ENCODE measurements around the gene ARHGAP24.

- TF ChIP-seq POLR2A (IDR thresholded peaks at IDR 0.05) (no peak), CTCF (IDR thresholded peaks at IDR 0.05) (no peak)
These were observed 314.3 kb downstream of the ARHGAP24 start for GRCh38 chr4:85789241-85789640.
